GM12892 (cell line): Measurements from ENCODE around the gene CYBRD1.

ENCODE experiments used
- POLR2A ChIP-seq: IDR thresholded peaks from 2 replicates; pipeline ENCODE4 v1.6.1; 2011; ENCODE audit warnings: low read depth, low read length, control low read depth
- POLR2AphosphoS5 ChIP-seq: IDR thresholded peaks from 2 replicates; pipeline ENCODE4 v1.6.1; 2011; ENCODE audit warnings: low read depth, low read length, control low read depth
- TAF1 ChIP-seq: IDR thresholded peaks from 2 replicates; pipeline ENCODE4 v1.6.1; 2011; ENCODE audit warnings: low read depth, mild to moderate bottlenecking, control low read depth, low read length, borderline replicate concordance

DNA sequence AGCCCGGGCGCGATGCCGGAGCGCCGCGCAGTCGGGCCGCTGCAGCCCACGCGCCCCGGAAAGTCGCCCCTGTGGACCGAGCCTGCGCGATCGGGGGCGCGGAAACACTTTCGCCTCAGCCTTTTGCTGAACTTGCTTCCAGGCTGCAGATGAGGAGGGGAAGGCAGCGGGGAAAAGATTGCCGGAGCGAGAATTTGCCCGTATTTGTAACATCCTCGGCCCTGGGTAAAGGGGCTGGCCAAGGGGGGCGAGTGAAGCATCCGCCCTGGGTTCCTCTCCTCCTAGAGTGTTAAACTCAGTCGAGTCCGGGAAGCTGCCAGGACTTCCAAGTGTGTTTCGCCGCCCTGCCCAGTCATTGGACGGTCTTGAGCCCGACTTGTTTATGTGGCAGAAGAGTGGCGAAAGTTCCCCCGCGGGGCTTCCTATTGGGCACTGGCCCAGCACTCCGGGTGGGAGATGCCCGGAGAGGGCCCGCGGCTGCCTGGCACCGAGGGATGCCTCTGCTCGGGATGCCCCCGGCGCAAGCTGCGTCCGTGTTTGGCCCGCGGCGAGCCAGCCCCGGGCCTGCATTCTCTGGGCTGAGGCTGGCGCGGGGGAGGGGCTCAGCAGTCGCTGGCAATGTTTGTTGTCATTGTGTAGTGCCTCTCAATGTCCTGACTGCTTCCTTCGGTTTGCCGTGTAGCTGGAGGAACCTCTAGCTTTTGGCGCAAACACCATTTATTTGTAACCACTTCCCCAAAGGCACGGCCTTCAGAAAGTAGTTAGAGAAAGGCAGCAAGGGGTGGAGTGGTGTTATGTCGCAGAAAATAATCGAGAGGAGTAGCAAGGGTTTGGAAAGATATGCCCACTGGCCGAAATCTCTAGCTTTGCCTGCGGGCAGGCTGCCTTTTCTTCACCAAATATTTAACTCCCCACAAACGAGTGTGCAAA is 1.1 kb downstream of the CYBRD1 start:
- TF ChIP-seq POLR2A (peak; percentile 31; the same call in 1 of the 2 replicates), POLR2AphosphoS5 (no peak), TAF1 (0 out of 2 replicates have a peak, but pooled peaks have one; percentile 12)
